Caco-2 (cell line): ENCODE results near the gene MYH7B. TPM values are rescaled to one million over a fixed set of nuclear protein-coding genes. Genes with fewer than 3 reads are reported as not detected.

Experiments used
- BruUV-seq: library from RNA; stranded (reverse); fragments of 400-500 nt; replicated peaks from 2 replicates; lab custom pipeline; 2021; lab: Mats Ljungman, UMichigan
- CTCF ChIA-PET: fragments of 300-600 bp; sonication (Branson Sonifier 250); formaldehyde crosslinking; loops from one replicate; lab custom pipeline; 2022; ENCODE audit warnings: antibody characterized with exemption; lab: Charles Lee
- POLR2A ChIA-PET: fragments of 300-600 bp; sonication (Branson Sonifier 250); formaldehyde crosslinking; loops from one replicate; lab custom pipeline; 2022; ENCODE audit warnings: antibody characterized with exemption; lab: Charles Lee
- DNase-seq, 2 experiments: peaks; one replicate each; pipeline versions ENCODE4 v3.0.0 to v3.0.0-alpha.2; 2020 to 2022
- H3K27me3 ChIP-seq: replicated peaks from 2 replicates; pipeline ENCODE4 v1.6.0; 2011; ENCODE audit warnings: low read length; ENCODE audit not compliant: control insufficient read depth, insufficient read depth
- H3K36me3 ChIP-seq: 2 replicates; pipeline ENCODE4 v1.5.1; 2011; ENCODE audit warnings: low read length; ENCODE audit not compliant: control insufficient read depth, insufficient read depth
- H3K4me1 ChIP-seq: fragments of 250-450 bp; sonication (Bioruptor Pico); 2 replicates; pipeline ENCODE4 v1.5.1; 2020; ENCODE audit warnings: mild to moderate bottlenecking
- H3K4me3 ChIP-seq: 2 replicates; pipeline ENCODE4 v1.5.1; 2011; ENCODE audit warnings: low read depth, mild to moderate bottlenecking, control low read depth, low read length
- H3K9me3 ChIP-seq: fragments of 250-450 bp; sonication (Bioruptor Pico); 2 replicates; pipeline ENCODE4 v1.5.1; 2020; ENCODE audit warnings: mild to moderate bottlenecking, moderate library complexity
- H3K27ac Mint-ChIP-seq: one replicate; pipeline ENCODE4 v1.8.0; 2022; ENCODE audit warnings: mixed read lengths; ENCODE audit not compliant: unreplicated experiment
- H3K27me3 Mint-ChIP-seq: one replicate; pipeline ENCODE4 v1.8.0; 2022; ENCODE audit warnings: mixed read lengths; ENCODE audit not compliant: insufficient read depth, unreplicated experiment
- H3K36me3 Mint-ChIP-seq: one replicate; pipeline ENCODE4 v1.8.0; 2022; ENCODE audit warnings: mild to moderate bottlenecking, mixed read lengths; ENCODE audit not compliant: insufficient read depth, unreplicated experiment
- H3K4me1 Mint-ChIP-seq: one replicate; pipeline ENCODE4 v1.8.0; 2022; ENCODE audit warnings: low read depth, mixed read lengths; ENCODE audit not compliant: unreplicated experiment
- H3K4me3 Mint-ChIP-seq: one replicate; pipeline ENCODE4 v1.8.0; 2022; ENCODE audit warnings: mild to moderate bottlenecking, moderate library complexity, mixed read lengths; ENCODE audit not compliant: unreplicated experiment
- H3K9me3 Mint-ChIP-seq: one replicate; pipeline ENCODE4 v1.8.0; 2022; ENCODE audit warnings: mixed read lengths; ENCODE audit not compliant: unreplicated experiment
- intact Hi-C: fragments of 100-400 bp; cut with micrococcal nuclease; formaldehyde crosslinking; loops from one replicate; pipeline ENCODE4 v1.10.0; 2022; ENCODE audit not compliant: unreplicated experiment
- total RNA-seq: library from RNA; stranded (reverse); gene quantifications from 2 replicates; pipeline ENCODE4 v1.2.3, GENCODE V29; 2022
- TF ChIP-seq, protein P1 (sequence below), 2 experiments: fragments of 200-600 bp in 1 of 2; IDR thresholded peaks; 1 replicate in 1 of 2; 2 replicates in 1 of 2; pipeline versions ENCODE4 v1.5.1 to v1.8.0; 2011 to 2022; ENCODE audit warnings: antibody characterized with exemption in 1 of 2, control low read depth in 1 of 2, inconsistent platforms in 1 of 2, low read depth in 1 of 2, low read length in 1 of 2, mild to moderate bottlenecking in 1 of 2, moderate library complexity in 1 of 2; ENCODE audit not compliant: insufficient read depth in 1 of 2, severe bottlenecking in 1 of 2, unreplicated experiment in 1 of 2

Gene MYH7B
- total RNA-seq, 1 experiment from 2014 or later = 2.5 TPM

- Mint-ChIP-seq H3K9me3 (no peaks in the 10 kb centered on the region), H3K36me3 (no peaks in the 10 kb centered on the region), H3K4me1 (no peaks in the 10 kb centered on the region), H3K27ac (no peak overlapping the region), H3K27me3 (no peaks in the 10 kb centered on the region), H3K4me3 (no peak overlapping the region)
- DNase-seq = no peak
- no peak overlapping the region for H3K4me3 ChIP-seq
- peaks cover 15% of the 10 kb centered on the region for H3K36me3 ChIP-seq
- POLR2A ChIA-PET = interaction anchor here (0.9 kb wide), 1 partner anchor 33 kb away, joined by 3 read pairs; no protein-coding TSS in a partner anchor
- no peaks in the 10 kb centered on the region; the same call in 1 of the 2 replicates for H3K9me3 ChIP-seq
- TF ChIP-seq, protein P1, sequence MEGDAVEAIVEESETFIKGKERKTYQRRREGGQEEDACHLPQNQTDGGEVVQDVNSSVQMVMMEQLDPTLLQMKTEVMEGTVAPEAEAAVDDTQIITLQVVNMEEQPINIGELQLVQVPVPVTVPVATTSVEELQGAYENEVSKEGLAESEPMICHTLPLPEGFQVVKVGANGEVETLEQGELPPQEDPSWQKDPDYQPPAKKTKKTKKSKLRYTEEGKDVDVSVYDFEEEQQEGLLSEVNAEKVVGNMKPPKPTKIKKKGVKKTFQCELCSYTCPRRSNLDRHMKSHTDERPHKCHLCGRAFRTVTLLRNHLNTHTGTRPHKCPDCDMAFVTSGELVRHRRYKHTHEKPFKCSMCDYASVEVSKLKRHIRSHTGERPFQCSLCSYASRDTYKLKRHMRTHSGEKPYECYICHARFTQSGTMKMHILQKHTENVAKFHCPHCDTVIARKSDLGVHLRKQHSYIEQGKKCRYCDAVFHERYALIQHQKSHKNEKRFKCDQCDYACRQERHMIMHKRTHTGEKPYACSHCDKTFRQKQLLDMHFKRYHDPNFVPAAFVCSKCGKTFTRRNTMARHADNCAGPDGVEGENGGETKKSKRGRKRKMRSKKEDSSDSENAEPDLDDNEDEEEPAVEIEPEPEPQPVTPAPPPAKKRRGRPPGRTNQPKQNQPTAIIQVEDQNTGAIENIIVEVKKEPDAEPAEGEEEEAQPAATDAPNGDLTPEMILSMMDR (IDR thresholded peaks at IDR 0.05; ENCODE audit: insufficient read depth in 1 of 2, low read depth in 1 of 2, low read length in 1 of 2, severe bottlenecking in 1 of 2, unreplicated experiment in 1 of 2) = no peak
- H3K4me1 ChIP-seq = no peaks in the 10 kb centered on the region; the same call in 1 of the 2 replicates
- BruUV-seq = no TSS peak
- CTCF ChIA-PET = interaction anchor here (1.2 kb wide), 1 partner anchor 49 kb away, joined by 4 read pairs; no protein-coding TSS in a partner anchor
- H3K27me3 ChIP-seq = no peaks in the 10 kb centered on the region
- intact Hi-C loops = no loop called here
Observed at GRCh38 chr20:34923414-34923813, 32.3 kb upstream of the MYH7B start.

- no TSS peak for BruUV-seq
- TF ChIP-seq, protein P1 (IDR thresholded peaks at IDR 0.05; ENCODE audit: insufficient read depth in 1 of 2, low read depth in 1 of 2, low read length in 1 of 2, severe bottlenecking in 1 of 2, unreplicated experiment in 1 of 2) = no peak
- POLR2A ChIA-PET = interaction anchor here (0.6 kb wide), 1 partner anchor 20 kb away, joined by 4 read pairs; no protein-coding TSS in a partner anchor
- Histone ChIP-seq H3K4me3 (no peak overlapping the region), H3K27me3 (no peaks in the 10 kb centered on the region), H3K36me3 (peaks cover 13% of the 10 kb centered on the region; the same call in 1 of the 2 replicates), H3K9me3 (no peaks in the 10 kb centered on the region; the same call in 1 of the 2 replicates), H3K4me1 (no peaks in the 10 kb centered on the region; the same call in 1 of the 2 replicates)
- Mint-ChIP-seq H3K27me3 (no peaks in the 10 kb centered on the region), H3K27ac (no peak overlapping the region), H3K4me3 (no peak overlapping the region), H3K4me1 (no peaks in the 10 kb centered on the region), H3K36me3 (peaks cover 8% of the 10 kb centered on the region), H3K9me3 (no peaks in the 10 kb centered on the region)
- intact Hi-C loops = no loop called here
- CTCF ChIA-PET = no interaction called here
- no peak for DNase-seq
Observed at GRCh38 chr20:34925341-34925740, 30.3 kb upstream of the MYH7B start.

DNA sequence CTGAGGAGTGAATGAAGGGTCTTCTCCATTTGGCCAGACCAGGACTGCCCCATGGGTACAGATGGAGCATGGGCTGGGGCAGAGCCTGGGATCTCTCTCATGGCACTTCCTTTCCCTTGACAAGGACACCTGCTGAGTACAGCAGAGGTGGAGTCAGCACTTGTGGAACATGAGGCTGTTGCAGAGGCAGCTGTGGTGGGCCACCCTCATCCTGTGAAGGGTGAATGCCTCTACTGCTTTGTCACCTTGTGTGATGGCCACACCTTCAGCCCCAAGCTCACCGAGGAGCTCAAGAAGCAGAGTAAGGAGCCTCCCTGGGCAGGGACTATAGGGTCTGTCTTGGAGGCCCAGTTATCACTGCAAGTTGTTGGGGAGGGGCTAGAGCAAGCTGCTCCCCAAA lies 29.7 kb upstream of the MYH7B start:
- H3K4me3 ChIP-seq = no peak overlapping the region
- ChIA-PET POLR2A (no interaction called here), CTCF (no interaction called here)
- BruUV-seq = no TSS peak
- H3K4me1 ChIP-seq = no peaks in the 10 kb centered on the region; the same call in 1 of the 2 replicates
- H3K9me3 Mint-ChIP-seq = no peaks in the 10 kb centered on the region
- no peak overlapping the region for H3K4me3 Mint-ChIP-seq
- intact Hi-C loops = no loop called here
- TF ChIP-seq, protein P1 (IDR thresholded peaks at IDR 0.05; ENCODE audit: insufficient read depth in 1 of 2, low read depth in 1 of 2, low read length in 1 of 2, severe bottlenecking in 1 of 2, unreplicated experiment in 1 of 2) = no peak
- H3K9me3 ChIP-seq = no peaks in the 10 kb centered on the region; the same call in 1 of the 2 replicates
- H3K27me3 ChIP-seq = no peaks in the 10 kb centered on the region
- H3K36me3 Mint-ChIP-seq = peaks cover 11% of the 10 kb centered on the region
- no peaks in the 10 kb centered on the region for H3K27me3 Mint-ChIP-seq
- no peak overlapping the region for H3K27ac Mint-ChIP-seq
- peaks cover 7% of the 10 kb centered on the region; the same call in 1 of the 2 replicates for H3K36me3 ChIP-seq
- DNase-seq = no peak
- no peaks in the 10 kb centered on the region for H3K4me1 Mint-ChIP-seq
